ENCODE results near the gene ATP13A5.

GRCh38 chr3:193416629-193417028 lies 38.1 kb upstream of the ATP13A5 start:
- no peak for TF ChIP-seq CTCF (IDR thresholded peaks at IDR 0.05)
- no peak for TF ChIP-seq POLR2A (IDR thresholded peaks at IDR 0.05)

All from body of pancreas (tissue), 4 donors.